GM12872 (cell line): ENCODE results near the gene SFTPD.

Experiments
- CTCF ChIP-seq: IDR thresholded peaks from 3 replicates; pipeline ENCODE4 v1.5.1; 2011; ENCODE audit warnings: low read depth, mild to moderate bottlenecking, low read length, moderate library complexity; ENCODE audit not compliant: insufficient read depth

SFTPD gene

GRCh38 chr10:79982362-79982800 is 33.5 kb upstream of the SFTPD start:
- TF ChIP-seq CTCF, result no peak

- no peak for TF ChIP-seq CTCF
These were observed 32.8 kb upstream of the SFTPD start for GRCh38 chr10:79981450-79982361.

- TF ChIP-seq CTCF, result no peak
These were observed 31.8 kb upstream of the SFTPD start for GRCh38 chr10:79980711-79981110.

- TF ChIP-seq CTCF, result no peak
These were observed 31.2 kb upstream of the SFTPD start for GRCh38 chr10:79979976-79980687.

- TF ChIP-seq CTCF, result no peak
These were observed 30.5 kb upstream of the SFTPD start for GRCh38 chr10:79979310-79979975.

GRCh38 chr10:79976999-79977398 is 28.1 kb upstream of the SFTPD start:
- TF ChIP-seq CTCF, result no peak

GRCh38 chr10:79970062-79970461 is 21.2 kb upstream of the SFTPD start:
- TF ChIP-seq CTCF, result no peak
